OCI-LY1 (cell line): ENCODE data around the gene AGK.

Source experiments
- H2AFZ ChIP-seq: fragments of 200-600 bp; sonication (generic), shearing (Covaris generic); 2 replicates; pipeline ENCODE4 v1.6.0; 2014; ENCODE audit warnings: antibody characterized with exemption, mild to moderate bottlenecking, low read length
- H3F3A ChIP-seq: fragments of 200-600 bp; sonication (generic), shearing (Covaris generic); 2 replicates; pipeline ENCODE4 v1.6.0; 2014; ENCODE audit warnings: mild to moderate bottlenecking, antibody characterized with exemption, low read length, moderate library complexity; ENCODE audit not compliant: insufficient read depth
- H3K27ac ChIP-seq: fragments of 200-600 bp; sonication (generic); 2 replicates; pipeline ENCODE4 v1.5.1; 2014; ENCODE audit warnings: low read length, mixed run types, mild to moderate bottlenecking, low read depth; ENCODE audit not compliant: poor library complexity, severe bottlenecking
- H3K27me3 ChIP-seq: fragments of 200-600 bp; sonication (generic); 2 replicates; pipeline ENCODE4 v1.6.0; 2014; ENCODE audit warnings: antibody characterized with exemption, mild to moderate bottlenecking, low read length, moderate library complexity; ENCODE audit not compliant: insufficient read depth
- H3K36me3 ChIP-seq: fragments of 200-600 bp; sonication (generic); 2 replicates; pipeline ENCODE4 v1.6.1; 2014; ENCODE audit warnings: mild to moderate bottlenecking, antibody characterized with exemption, low read length, moderate library complexity, mixed read lengths; ENCODE audit not compliant: insufficient read depth
- H3K4me1 ChIP-seq: fragments of 200-600 bp; sonication (generic); 2 replicates; pipeline ENCODE4 v1.5.1; 2014; ENCODE audit warnings: mild to moderate bottlenecking, low read length, moderate library complexity; ENCODE audit not compliant: insufficient read depth, severe bottlenecking
- H3K4me2 ChIP-seq: fragments of 200-600 bp; sonication (generic), shearing (Covaris generic); 2 replicates; pipeline ENCODE4 v1.6.1; 2014; ENCODE audit warnings: low read length
- H3K4me3 ChIP-seq: fragments of 200-600 bp; sonication (generic); 2 replicates; pipeline ENCODE4 v1.5.1; 2014; ENCODE audit warnings: low read length, low read depth, mild to moderate bottlenecking, mixed read lengths; ENCODE audit not compliant: poor library complexity, severe bottlenecking
- H3K79me2 ChIP-seq: fragments of 200-600 bp; shearing (Covaris generic); 2 replicates; pipeline ENCODE4 v1.6.1; 2016; ENCODE audit warnings: mixed run types, low read length, mixed read lengths; ENCODE audit not compliant: insufficient read depth
- H3K9ac ChIP-seq: fragments of 200-600 bp; sonication (generic), shearing (Covaris generic); 2 replicates; pipeline ENCODE4 v1.6.1; 2014; ENCODE audit warnings: mild to moderate bottlenecking, low read length, mixed read lengths
- H3K9me2 ChIP-seq: fragments of 200-600 bp; sonication (generic), shearing (Covaris generic); 2 replicates; pipeline ENCODE4 v1.6.1; 2014; ENCODE audit warnings: low read depth, mild to moderate bottlenecking, low read length, mixed read lengths
- H3K9me3 ChIP-seq: fragments of 200-600 bp; shearing (Covaris generic); 2 replicates; pipeline ENCODE4 v1.6.1; 2014; ENCODE audit warnings: low read length, mixed read lengths
- H4K20me1 ChIP-seq: fragments of 200-600 bp; sonication (generic), shearing (Covaris generic); 2 replicates; pipeline ENCODE4 v1.6.0; 2016; ENCODE audit warnings: mild to moderate bottlenecking, low read length; ENCODE audit not compliant: insufficient read depth
- CTCF ChIP-seq: fragments of 200-600 bp; sonication (generic), shearing (Covaris generic); IDR thresholded peaks from 2 replicates; pipeline ENCODE4 v1.5.1; 2017; ENCODE audit warnings: mild to moderate bottlenecking, antibody characterized with exemption, low read length, moderate library complexity, mixed read lengths
- EZH2 ChIP-seq: fragments of 200-600 bp; sonication (generic), shearing (Covaris generic); IDR thresholded peaks from 2 replicates; pipeline ENCODE4 v1.8.0; 2017; ENCODE audit warnings: borderline replicate concordance, mixed run types, mild to moderate bottlenecking, antibody characterized with exemption, low read length, moderate library complexity, mixed read lengths

AGK gene

GRCh38 chr7:141610671-141611070, 59.5 kb downstream of the AGK start:
- no peaks in the 10 kb centered on the region for H3K9me3 ChIP-seq
- H3K4me3 ChIP-seq: no peak overlapping the region
- H3F3A ChIP-seq: no peaks in the 10 kb centered on the region
- H3K9ac ChIP-seq: no peak overlapping the region
- no peaks in the 10 kb centered on the region for H4K20me1 ChIP-seq
- H3K27me3 ChIP-seq: no peaks in the 10 kb centered on the region
- peaks cover 43% of the 10 kb centered on the region for H3K36me3 ChIP-seq
- H3K9me2 ChIP-seq: no peaks in the 10 kb centered on the region
- no peaks in the 10 kb centered on the region for H3K4me1 ChIP-seq
- H2AFZ ChIP-seq: no peak overlapping the region
- H3K27ac ChIP-seq: no peak overlapping the region
- H3K4me2 ChIP-seq: no peak overlapping the region
- H3K79me2 ChIP-seq: no peaks in the 10 kb centered on the region
- TF ChIP-seq CTCF: no peak
- TF ChIP-seq EZH2: no peak

- H3K9me3 ChIP-seq: no peaks in the 10 kb centered on the region
- H3K4me3 ChIP-seq: no peak overlapping the region
- H2AFZ ChIP-seq: no peak overlapping the region
- H3K9me2 ChIP-seq: no peaks in the 10 kb centered on the region
- H3F3A ChIP-seq: no peaks in the 10 kb centered on the region
- no peaks in the 10 kb centered on the region for H3K27me3 ChIP-seq
- TF ChIP-seq CTCF (no peak), EZH2 (no peak)
- H3K36me3 ChIP-seq: peaks cover 31% of the 10 kb centered on the region
- H3K79me2 ChIP-seq: no peaks in the 10 kb centered on the region
- no peak overlapping the region for H3K9ac ChIP-seq
- H3K4me2 ChIP-seq: no peak overlapping the region
- H4K20me1 ChIP-seq: no peaks in the 10 kb centered on the region
- no peak overlapping the region for H3K27ac ChIP-seq
- H3K4me1 ChIP-seq: no peaks in the 10 kb centered on the region
These were observed 61.7 kb downstream of the AGK start for GRCh38 chr7:141612861-141613260.

- H3F3A ChIP-seq: no peaks in the 10 kb centered on the region
- TF ChIP-seq CTCF: no peak
- H3K9me3 ChIP-seq: no peaks in the 10 kb centered on the region
- no peaks in the 10 kb centered on the region for H3K4me1 ChIP-seq
- H3K9me2 ChIP-seq: no peaks in the 10 kb centered on the region
- H3K9ac ChIP-seq: no peak overlapping the region
- H4K20me1 ChIP-seq: no peaks in the 10 kb centered on the region
- H3K79me2 ChIP-seq: no peaks in the 10 kb centered on the region
- H3K36me3 ChIP-seq: peaks cover 30% of the 10 kb centered on the region
- H3K4me3 ChIP-seq: no peak overlapping the region
- no peaks in the 10 kb centered on the region for H3K27me3 ChIP-seq
- no peak overlapping the region for H3K27ac ChIP-seq
- no peak overlapping the region for H2AFZ ChIP-seq
- no peak overlapping the region for H3K4me2 ChIP-seq
These were observed 66.1 kb downstream of the AGK start for GRCh38 chr7:141617280-141617679.
